Measurements from ENCODE around the gene ATXN3. TPM values are rescaled to one million over a fixed set of nuclear protein-coding genes. Genes with fewer than 3 reads are reported as not detected.
"Not testable (repeated sequence)": the region's sequence is repeated elsewhere in the genome, so short reads cannot be mapped to it uniquely, and the experiment has no call there.

Gene ATXN3
- total RNA-seq, 4 donors from 2014 or later: 16.9 to 31.5 (median 25.0) TPM

- peaks cover 3 to 96% (median 6%) of the 10 kb centered on the region in 3 donors for H3K36me3 ChIP-seq
- no peaks in the 10 kb centered on the region for H3K27me3 ChIP-seq
- intact Hi-C loops (cut with DNase I): no loop called here
- H3K4me3 ChIP-seq: no peak overlapping the region
- H3K4me1 ChIP-seq: no peaks in the 10 kb centered on the region
- no peak for DNase-seq
- 85 to 97% methylated on average over 5 of the region's 5 CpGs for WGBS, 2 donors
- TF ChIP-seq POLR2A (IDR thresholded peaks at IDR 0.05) (no peak), CTCF (IDR thresholded peaks at IDR 0.05) (no peak)
- H3K9me3 ChIP-seq: no peaks in the 10 kb centered on the region
- H3K27ac ChIP-seq: no peak overlapping the region
Observed at GRCh38 chr14:92088494-92088893, 17.9 kb downstream of the ATXN3 start.

GRCh38 chr14:92074555-92074954 is 31.8 kb downstream of the ATXN3 start:
- DNase-seq: no peak
- H3K27me3 ChIP-seq: no peaks in the 10 kb centered on the region
- intact Hi-C loops (cut with DNase I): no loop called here
- no peaks in the 10 kb centered on the region for H3K4me1 ChIP-seq
- peaks cover 0 to 96% (median 8%) of the 10 kb centered on the region in 3 donors for H3K36me3 ChIP-seq
- H3K27ac ChIP-seq: no peak overlapping the region
- no peaks in the 10 kb centered on the region for H3K9me3 ChIP-seq
- no peak overlapping the region for H3K4me3 ChIP-seq
- TF ChIP-seq CTCF (IDR thresholded peaks at IDR 0.05) (no peak), POLR2A (IDR thresholded peaks at IDR 0.05) (no peak)

GRCh38 chr14:92058006-92058917 is 48.1 kb downstream of the ATXN3 start:
- Histone ChIP-seq H3K27ac (no peak overlapping the region), H3K4me3 (no peak overlapping the region), H3K9me3 (no peaks in the 10 kb centered on the region), H3K27me3 (no peaks in the 10 kb centered on the region), H3K36me3 (peaks cover 0 to 20% (median 0%) of the 10 kb centered on the region in 3 donors), H3K4me1 (no peaks in the 10 kb centered on the region)
- TF ChIP-seq POLR2A (IDR thresholded peaks at IDR 0.05) (no peak), CTCF (IDR thresholded peaks at IDR 0.05) (no peak)
- 77% methylated on average over 9 of the region's 9 CpGs for WGBS, 2 donors
- intact Hi-C loops (cut with DNase I): no loop called here
- DNase-seq: no peak

GRCh38 chr14:92049781-92050180 is 56.6 kb downstream of the ATXN3 start:
- 76 to 79% methylated on average over 3 of the region's 3 CpGs for WGBS, 2 donors
- Histone ChIP-seq H3K4me3 (no peak overlapping the region), H3K27ac (no peak overlapping the region), H3K36me3 (peaks cover 0 to 41% (median 0%) of the 10 kb centered on the region in 3 donors), H3K9me3 (peaks cover 0 to 9% (median 0%) of the 10 kb centered on the region in 3 donors), H3K27me3 (no peaks in the 10 kb centered on the region), H3K4me1 (no peaks in the 10 kb centered on the region)
- no peak for DNase-seq
- intact Hi-C loops (cut with DNase I): no loop called here
- TF ChIP-seq POLR2A (IDR thresholded peaks at IDR 0.05) (no peak), CTCF (IDR thresholded peaks at IDR 0.05) (no peak)

- 92 to 95% methylated on average over 12 of the region's 12 CpGs for WGBS, 2 donors
- H3K36me3 ChIP-seq: peaks cover 0 to 47% (median 0%) of the 10 kb centered on the region in 3 donors
- H3K27me3 ChIP-seq; H3K4me3 ChIP-seq; H3K4me1 ChIP-seq; intact Hi-C loops (cut with DNase I); H3K9me3 ChIP-seq; DNase-seq; H3K27ac ChIP-seq: not testable (repeated sequence)
Observed at GRCh38 chr14:92049221-92049620, 57.2 kb downstream of the ATXN3 start.

GRCh38 chr14:92045904-92046303 is 60.5 kb downstream of the ATXN3 start:
- H3K4me1 ChIP-seq; intact Hi-C loops (cut with DNase I); H3K27me3 ChIP-seq; H3K9me3 ChIP-seq; DNase-seq; H3K4me3 ChIP-seq; H3K27ac ChIP-seq: not testable (repeated sequence)
- H3K36me3 ChIP-seq: peaks cover 0 to 54% (median 0%) of the 10 kb centered on the region in 3 donors
- 94 to 96% methylated on average over 7 of the region's 7 CpGs for WGBS, 2 donors

GRCh38 chr14:92041766-92042165 is 64.6 kb downstream of the ATXN3 start:
- H3K4me3 ChIP-seq; DNase-seq; H3K27ac ChIP-seq; H3K9me3 ChIP-seq; H3K27me3 ChIP-seq; intact Hi-C loops (cut with DNase I): not testable (repeated sequence)
- WGBS, 2 donors: 70 to 83% methylated on average over 2 of the region's 2 CpGs
- H3K4me1 ChIP-seq: peaks cover 0 to 33% (median 18%) of the 10 kb centered on the region in 3 donors
- peaks cover 0 to 38% (median 0%) of the 10 kb centered on the region in 3 donors for H3K36me3 ChIP-seq
